ENCODE results near the gene AHCYL2.

GRCh38 chr7:129299889-129300288, 75.1 kb downstream of the AHCYL2 start:
- TF ChIP-seq EZH2 (IDR thresholded peaks at IDR 0.05) (no peak), POLR2AphosphoS5 (IDR thresholded peaks at IDR 0.05; ENCODE audit: borderline replicate concordance, low read depth, low read length) (no peak)

Data from SK-N-MC (cell line).